Muscle layer of duodenum (tissue), 2 donors: Measurements from ENCODE around the gene C2orf78.

ENCODE experiments used
- H3K27ac ChIP-seq: one replicate; pipeline ENCODE4 v1.7.0; 2013; ENCODE audit warnings: mild to moderate bottlenecking, low read length
- H3K27me3 ChIP-seq: one replicate; pipeline ENCODE4 v1.7.0; 2013; ENCODE audit warnings: low read depth, mild to moderate bottlenecking, control low read depth, low read length
- H3K36me3 ChIP-seq, 2 donors: one replicate each; pipeline ENCODE4 v1.7.0; 2013; ENCODE audit warnings: low read length in 2 of 2, control low read depth in 1 of 2, mild to moderate bottlenecking in 1 of 2; ENCODE audit not compliant: insufficient read depth in 2 of 2, control insufficient read depth in 1 of 2
- H3K4me1 ChIP-seq, 2 donors: one replicate each; pipeline ENCODE4 v1.7.0; 2013; ENCODE audit warnings: low read length in 2 of 2, mild to moderate bottlenecking in 2 of 2, control low read depth in 1 of 2, moderate library complexity in 1 of 2; ENCODE audit not compliant: insufficient read depth in 2 of 2, control insufficient read depth in 1 of 2
- H3K4me3 ChIP-seq, 2 donors: one replicate each; pipeline ENCODE4 v1.7.0; 2013; ENCODE audit warnings: low read length in 2 of 2, low read depth in 1 of 2, mild to moderate bottlenecking in 1 of 2
- H3K9me3 ChIP-seq, 2 donors: one replicate each; pipeline ENCODE4 v1.7.0; 2013; ENCODE audit warnings: low read length in 2 of 2, control low read depth in 1 of 2, mild to moderate bottlenecking in 1 of 2; ENCODE audit not compliant: control insufficient read depth in 1 of 2
- donor health status: healthy.

The C2orf78 gene

GRCh38 chr2:73839653-73840411, 55.8 kb downstream of the C2orf78 start:
- peaks cover 3 to 10% of the 10 kb centered on the region in 2 donors for H3K4me1 ChIP-seq
- H3K36me3 ChIP-seq, result peaks cover 6 to 8% of the 10 kb centered on the region in 2 donors
- H3K4me3 ChIP-seq, result no peak overlapping the region
- no peaks in the 10 kb centered on the region for H3K9me3 ChIP-seq
- H3K27me3 ChIP-seq, result no peaks in the 10 kb centered on the region
- peak overlapping the region; percentile 84 for H3K27ac ChIP-seq

GRCh38 chr2:73841912-73842738, 58.1 kb downstream of the C2orf78 start:
- Histone ChIP-seq H3K27ac (peak overlapping the region; percentile 78), H3K4me3 (no peak overlapping the region), H3K27me3 (no peaks in the 10 kb centered on the region), H3K9me3 (no peaks in the 10 kb centered on the region), H3K4me1 (peaks cover 3% of the 10 kb centered on the region in 2 donors), H3K36me3 (peaks cover 18 to 20% of the 10 kb centered on the region in 2 donors)

- H3K9me3 ChIP-seq, result no peaks in the 10 kb centered on the region
- peaks cover 3% of the 10 kb centered on the region in 2 donors for H3K4me1 ChIP-seq
- H3K4me3 ChIP-seq, result no peak overlapping the region
- peaks cover 21 to 25% of the 10 kb centered on the region in 2 donors for H3K36me3 ChIP-seq
- no peaks in the 10 kb centered on the region for H3K27me3 ChIP-seq
- peak overlapping the region; percentile 78 for H3K27ac ChIP-seq
Observed at GRCh38 chr2:73842739-73843019, 58.7 kb downstream of the C2orf78 start.

GRCh38 chr2:73844087-73844486, 60.1 kb downstream of the C2orf78 start:
- peaks cover 0 to 3% of the 10 kb centered on the region in 2 donors for H3K4me1 ChIP-seq
- H3K27ac ChIP-seq, result peak overlapping the region; percentile 24
- H3K36me3 ChIP-seq, result peaks cover 29 to 31% of the 10 kb centered on the region in 2 donors
- no peaks in the 10 kb centered on the region for H3K9me3 ChIP-seq
- no peak overlapping the region for H3K4me3 ChIP-seq
- no peaks in the 10 kb centered on the region for H3K27me3 ChIP-seq

- Histone ChIP-seq H3K27me3 (no peaks in the 10 kb centered on the region), H3K27ac (peak overlapping the region; percentile 32), H3K9me3 (no peaks in the 10 kb centered on the region), H3K4me3 (no peak overlapping the region), H3K4me1 (no peaks in the 10 kb centered on the region), H3K36me3 (peaks cover 35 to 68% of the 10 kb centered on the region in 2 donors)
Observed at GRCh38 chr2:73850009-73850408, 66.0 kb downstream of the C2orf78 start.

GRCh38 chr2:73851274-73851673, 67.3 kb downstream of the C2orf78 start:
- no peak overlapping the region for H3K27ac ChIP-seq
- H3K4me1 ChIP-seq, result no peaks in the 10 kb centered on the region
- no peaks in the 10 kb centered on the region for H3K27me3 ChIP-seq
- H3K4me3 ChIP-seq, result no peak overlapping the region
- H3K9me3 ChIP-seq, result no peaks in the 10 kb centered on the region
- H3K36me3 ChIP-seq, result peaks cover 37 to 65% of the 10 kb centered on the region in 2 donors

- Histone ChIP-seq H3K9me3 (no peaks in the 10 kb centered on the region), H3K36me3 (peaks cover 43 to 72% of the 10 kb centered on the region in 2 donors), H3K4me3 (no peak overlapping the region), H3K27ac (no peak overlapping the region), H3K27me3 (no peaks in the 10 kb centered on the region), H3K4me1 (no peaks in the 10 kb centered on the region)
Observed at GRCh38 chr2:73852020-73852419, 68.0 kb downstream of the C2orf78 start.

GRCh38 chr2:73855526-73855925, 71.5 kb downstream of the C2orf78 start:
- H3K27me3 ChIP-seq, result no peaks in the 10 kb centered on the region
- no peaks in the 10 kb centered on the region for H3K9me3 ChIP-seq
- no peak overlapping the region for H3K4me3 ChIP-seq
- no peak overlapping the region for H3K27ac ChIP-seq
- H3K4me1 ChIP-seq, result no peaks in the 10 kb centered on the region
- H3K36me3 ChIP-seq, result peaks cover 33 to 64% of the 10 kb centered on the region in 2 donors

- no peak overlapping the region for H3K27ac ChIP-seq
- H3K36me3 ChIP-seq, result peaks cover 37 to 67% of the 10 kb centered on the region in 2 donors
- no peaks in the 10 kb centered on the region for H3K9me3 ChIP-seq
- H3K4me1 ChIP-seq, result no peaks in the 10 kb centered on the region
- no peak overlapping the region for H3K4me3 ChIP-seq
- H3K27me3 ChIP-seq, result no peaks in the 10 kb centered on the region
Observed at GRCh38 chr2:73856214-73856613, 72.2 kb downstream of the C2orf78 start.

- Histone ChIP-seq H3K36me3 (peaks cover 48 to 70% of the 10 kb centered on the region in 2 donors), H3K4me1 (no peaks in the 10 kb centered on the region), H3K4me3 (no peak overlapping the region), H3K27me3 (no peaks in the 10 kb centered on the region), H3K9me3 (no peaks in the 10 kb centered on the region), H3K27ac (no peak overlapping the region)
Observed at GRCh38 chr2:73859721-73860586, 76.0 kb downstream of the C2orf78 start.

GRCh38 chr2:73862987-73863386, 79.0 kb downstream of the C2orf78 start:
- no peaks in the 10 kb centered on the region for H3K27me3 ChIP-seq
- H3K4me3 ChIP-seq, result no peak overlapping the region
- H3K9me3 ChIP-seq, result no peaks in the 10 kb centered on the region
- H3K27ac ChIP-seq, result no peak overlapping the region
- H3K4me1 ChIP-seq, result no peaks in the 10 kb centered on the region
- H3K36me3 ChIP-seq, result peaks cover 29 to 69% of the 10 kb centered on the region in 2 donors
